GM18870 (cell line): ENCODE data around the gene CYP4B1.
"Not testable (repeated sequence)": the region's sequence is repeated elsewhere in the genome, so short reads cannot be mapped to it uniquely, and the experiment has no call there.

Experiments used
- ATAC-seq: cut with Tn5 transposase; IDR thresholded peaks from one replicate; pipeline ENCODE4 v1.9.1; 2021; ENCODE audit warnings: moderate library complexity; ENCODE audit not compliant: unreplicated experiment

CYP4B1 gene

GRCh38 chr1:46798810-46799209 lies at the start of gene CYP4B1:
TSS of gene CYP4B1 (plus strand) at chr1:46799046. CDS start at chr1:46799082, 36 bp downstream.
- ATAC-seq: no peak

- ATAC-seq: no peak
These were observed 49.4 kb upstream of the CYP4B1 start for GRCh38 chr1:46749404-46749803.

GRCh38 chr1:46749921-46750404 lies 48.9 kb upstream of the CYP4B1 start:
- ATAC-seq: no peak

GRCh38 chr1:46753985-46754384 lies 44.9 kb upstream of the CYP4B1 start:
- ATAC-seq: no peak

- ATAC-seq: not testable (repeated sequence)
These were observed 44.1 kb upstream of the CYP4B1 start for GRCh38 chr1:46754707-46755106.

GRCh38 chr1:46755121-46755520 lies 43.7 kb upstream of the CYP4B1 start:
- no peak for ATAC-seq

GRCh38 chr1:46757247-46757955 lies 41.4 kb upstream of the CYP4B1 start:
- ATAC-seq: no peak

GRCh38 chr1:46757956-46758528 lies 40.8 kb upstream of the CYP4B1 start:
- ATAC-seq: no peak

GRCh38 chr1:46760558-46761166 lies 38.2 kb upstream of the CYP4B1 start:
- ATAC-seq: no peak

- no peak for ATAC-seq
These were observed 37.1 kb upstream of the CYP4B1 start for GRCh38 chr1:46761740-46762139.

GRCh38 chr1:46764402-46764801 lies 34.4 kb upstream of the CYP4B1 start:
- ATAC-seq: no peak

- ATAC-seq: no peak
These were observed 31.1 kb upstream of the CYP4B1 start for GRCh38 chr1:46767649-46768282.

- ATAC-seq: no peak
These were observed 30.4 kb upstream of the CYP4B1 start for GRCh38 chr1:46768445-46768844.

GRCh38 chr1:46769028-46769740 lies 29.7 kb upstream of the CYP4B1 start:
- no peak for ATAC-seq

GRCh38 chr1:46770541-46770940 lies 28.3 kb upstream of the CYP4B1 start:
- ATAC-seq: no peak

GRCh38 chr1:46772571-46772970 lies 26.3 kb upstream of the CYP4B1 start:
- ATAC-seq: no peak

- ATAC-seq: no peak
These were observed 24.5 kb upstream of the CYP4B1 start for GRCh38 chr1:46774297-46774696.

GRCh38 chr1:46778456-46778855 lies 20.4 kb upstream of the CYP4B1 start:
- ATAC-seq: not testable (repeated sequence)

- ATAC-seq: no peak
These were observed 14.2 kb upstream of the CYP4B1 start for GRCh38 chr1:46784666-46785065.

- ATAC-seq: not testable (repeated sequence)
These were observed 10.2 kb upstream of the CYP4B1 start for GRCh38 chr1:46788634-46789033.
